Brain microvascular endothelial cell (primary cell): Measurements from ENCODE around the gene COQ2.

Experiments
- DNase-seq: peaks from one replicate; pipeline ENCODE4 v3.0.0-alpha.2; 2020
- H3K27ac ChIP-seq: fragments of 250-450 bp; sonication (Bioruptor Pico); 2 replicates; pipeline ENCODE4 v1.5.1; 2020; ENCODE audit warnings: mild to moderate bottlenecking, moderate library complexity
- H3K27me3 ChIP-seq: fragments of 250-450 bp; sonication (Bioruptor Pico); replicated peaks from 2 replicates; pipeline ENCODE4 v1.5.1; 2020; ENCODE audit warnings: mild to moderate bottlenecking
- H3K36me3 ChIP-seq: fragments of 250-450 bp; sonication (Bioruptor Pico); replicated peaks from 2 replicates; pipeline ENCODE4 v1.5.1; 2020; ENCODE audit warnings: mild to moderate bottlenecking
- H3K4me3 ChIP-seq: 2 replicates; pipeline ENCODE4 v1.5.1; 2011; ENCODE audit warnings: low read depth, mild to moderate bottlenecking, control low read depth, low read length, moderate library complexity
- in situ Hi-C: cut with HindIII; loops from 2 replicates; pipeline ENCODE4 v1.10.0; 2017; ENCODE audit warnings: low sequenced_read_pairs, low pct_ligation_motif_present
- TF ChIP-seq, protein P1 (sequence below): IDR thresholded peaks from 2 replicates; pipeline ENCODE4 v1.5.1; 2011; ENCODE audit warnings: low read depth, mild to moderate bottlenecking, moderate library complexity, low read length, control low read depth, inconsistent platforms; ENCODE audit errors: missing control alignments

The COQ2 gene

DNA sequence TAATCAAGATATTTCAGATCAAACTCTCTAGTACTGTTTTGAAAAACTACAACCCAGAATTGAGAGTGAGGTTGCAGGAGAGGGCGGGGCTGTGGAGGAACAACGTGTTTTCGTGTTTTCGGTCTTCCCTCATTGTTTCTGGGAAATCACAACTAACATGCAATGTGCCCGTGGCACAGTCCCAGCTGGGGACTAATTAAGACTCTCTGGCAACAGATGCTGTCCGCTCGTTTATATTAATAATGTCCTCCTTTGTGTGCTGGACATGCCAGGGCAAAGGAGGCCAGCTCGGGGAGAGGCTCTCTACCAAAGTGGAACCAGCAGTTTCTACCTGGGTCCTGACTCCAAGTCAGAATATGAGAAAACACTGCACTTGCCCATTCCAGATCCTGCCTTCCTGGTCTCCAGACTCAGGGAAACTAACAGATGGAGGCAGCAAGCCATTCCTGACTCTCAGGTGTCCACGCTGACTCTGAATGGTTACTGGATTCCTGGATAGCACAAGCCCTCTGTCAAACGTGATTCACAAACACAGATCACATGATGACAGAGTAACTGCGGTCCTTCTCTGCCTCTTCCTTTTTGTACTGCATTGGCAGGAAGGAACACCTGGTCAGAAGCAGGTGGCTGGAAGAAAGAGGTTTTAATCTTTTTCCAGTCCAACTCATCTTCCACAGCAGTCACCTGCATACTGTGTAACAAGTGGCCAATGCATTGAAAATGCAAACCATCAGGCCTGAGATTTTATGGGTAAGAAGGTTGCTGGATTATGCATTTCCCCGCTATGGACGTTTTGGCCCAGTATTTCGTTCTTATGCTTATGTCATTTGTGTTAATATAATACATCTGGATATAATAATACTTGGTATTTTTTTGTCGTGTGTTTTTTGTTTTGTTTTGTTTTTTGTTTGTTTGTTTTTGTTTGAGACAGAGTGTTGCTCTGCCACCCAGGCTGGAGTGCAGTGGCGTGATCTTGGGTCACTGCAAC lies 65.0 kb downstream of the COQ2 start:
- H3K27ac ChIP-seq: no peak overlapping the region
- H3K36me3 ChIP-seq: no peaks in the 10 kb centered on the region
- DNase-seq: no peak
- H3K4me3 ChIP-seq: no peak overlapping the region
- TF ChIP-seq, protein P1, sequence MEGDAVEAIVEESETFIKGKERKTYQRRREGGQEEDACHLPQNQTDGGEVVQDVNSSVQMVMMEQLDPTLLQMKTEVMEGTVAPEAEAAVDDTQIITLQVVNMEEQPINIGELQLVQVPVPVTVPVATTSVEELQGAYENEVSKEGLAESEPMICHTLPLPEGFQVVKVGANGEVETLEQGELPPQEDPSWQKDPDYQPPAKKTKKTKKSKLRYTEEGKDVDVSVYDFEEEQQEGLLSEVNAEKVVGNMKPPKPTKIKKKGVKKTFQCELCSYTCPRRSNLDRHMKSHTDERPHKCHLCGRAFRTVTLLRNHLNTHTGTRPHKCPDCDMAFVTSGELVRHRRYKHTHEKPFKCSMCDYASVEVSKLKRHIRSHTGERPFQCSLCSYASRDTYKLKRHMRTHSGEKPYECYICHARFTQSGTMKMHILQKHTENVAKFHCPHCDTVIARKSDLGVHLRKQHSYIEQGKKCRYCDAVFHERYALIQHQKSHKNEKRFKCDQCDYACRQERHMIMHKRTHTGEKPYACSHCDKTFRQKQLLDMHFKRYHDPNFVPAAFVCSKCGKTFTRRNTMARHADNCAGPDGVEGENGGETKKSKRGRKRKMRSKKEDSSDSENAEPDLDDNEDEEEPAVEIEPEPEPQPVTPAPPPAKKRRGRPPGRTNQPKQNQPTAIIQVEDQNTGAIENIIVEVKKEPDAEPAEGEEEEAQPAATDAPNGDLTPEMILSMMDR: no peak
- in situ Hi-C loops: no loop called here
- no peaks in the 10 kb centered on the region for H3K27me3 ChIP-seq

DNA sequence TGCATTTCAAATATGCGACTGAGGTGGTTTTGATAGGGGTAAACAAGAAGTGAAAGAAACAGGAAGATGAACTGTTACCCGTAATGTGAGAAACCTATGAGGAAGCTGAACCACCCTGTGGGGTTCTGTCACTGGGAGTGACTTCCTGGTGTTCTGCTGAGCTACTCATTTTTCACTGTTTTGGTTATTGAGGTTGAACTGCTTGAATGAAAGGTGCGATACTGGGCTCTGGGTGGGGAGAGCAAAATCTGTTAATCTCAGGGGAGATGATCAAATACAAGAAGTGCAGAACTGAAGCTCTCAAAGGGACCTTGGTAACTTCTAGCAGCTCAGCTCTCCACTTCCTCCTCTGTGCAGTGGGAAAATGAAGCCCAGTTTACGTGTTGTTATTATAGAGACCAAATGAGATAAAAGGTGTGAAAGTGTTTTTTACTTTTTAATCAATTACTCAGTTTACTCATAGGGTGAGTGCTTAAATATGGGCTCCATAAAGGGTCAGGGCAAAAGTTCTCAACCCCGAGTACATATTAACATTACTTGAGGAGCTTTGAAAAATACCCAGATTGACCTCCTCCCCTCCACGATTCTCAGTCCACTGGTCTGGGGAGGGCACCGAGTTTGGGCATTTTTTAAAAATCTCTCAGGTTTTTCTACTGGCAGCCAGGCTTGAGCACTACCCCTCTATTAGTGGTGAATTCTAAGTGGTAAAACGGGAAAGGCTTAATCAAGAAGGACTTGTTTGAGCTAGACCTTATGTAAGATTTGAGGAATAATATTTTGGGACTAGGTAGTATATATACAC lies 66.7 kb downstream of the COQ2 start:
- in situ Hi-C loops: no loop called here
- DNase-seq: no peak
- Histone ChIP-seq H3K4me3 (no peak overlapping the region), H3K27me3 (no peaks in the 10 kb centered on the region), H3K27ac (no peak overlapping the region), H3K36me3 (no peaks in the 10 kb centered on the region)
- TF ChIP-seq, protein P1: no peak

DNA sequence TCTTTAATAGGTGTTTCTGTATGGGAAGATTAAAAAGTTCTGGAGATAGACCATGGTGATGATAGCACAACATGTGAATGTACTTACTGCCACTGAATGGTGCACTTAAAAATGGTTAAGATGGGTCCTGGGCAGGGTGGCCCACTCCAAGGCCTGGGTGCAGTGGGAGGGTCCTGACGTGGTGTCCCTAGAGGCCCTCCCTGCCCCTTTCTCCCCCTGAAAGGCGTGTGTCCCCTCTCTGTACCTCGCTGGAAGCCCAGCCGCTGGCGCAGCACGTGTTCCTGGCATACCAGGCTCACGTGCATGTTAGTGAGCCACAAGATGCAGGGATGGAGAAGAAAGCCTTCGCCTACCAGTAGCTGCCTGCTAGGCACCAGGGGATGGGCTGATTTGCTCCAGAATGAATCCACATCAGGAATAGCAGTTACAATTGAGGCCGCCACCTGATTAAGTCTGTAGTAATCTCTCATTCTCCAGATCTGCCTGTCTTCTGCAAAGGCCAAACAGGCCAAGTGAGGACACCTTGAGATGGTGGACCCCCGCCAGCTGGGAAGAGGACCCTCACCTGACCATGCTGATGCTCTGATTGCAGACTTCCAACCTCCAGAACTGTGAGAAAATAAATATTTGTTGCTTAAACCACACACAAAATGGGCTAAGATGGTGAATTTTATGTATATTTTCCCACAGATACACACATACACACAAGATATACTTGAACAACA lies 67.5 kb downstream of the COQ2 start:
- TF ChIP-seq, protein P1: no peak
- Histone ChIP-seq H3K36me3 (no peaks in the 10 kb centered on the region), H3K4me3 (no peak overlapping the region), H3K27ac (no peak overlapping the region), H3K27me3 (no peaks in the 10 kb centered on the region)
- DNase-seq: no peak
- in situ Hi-C loops: no loop called here

DNA sequence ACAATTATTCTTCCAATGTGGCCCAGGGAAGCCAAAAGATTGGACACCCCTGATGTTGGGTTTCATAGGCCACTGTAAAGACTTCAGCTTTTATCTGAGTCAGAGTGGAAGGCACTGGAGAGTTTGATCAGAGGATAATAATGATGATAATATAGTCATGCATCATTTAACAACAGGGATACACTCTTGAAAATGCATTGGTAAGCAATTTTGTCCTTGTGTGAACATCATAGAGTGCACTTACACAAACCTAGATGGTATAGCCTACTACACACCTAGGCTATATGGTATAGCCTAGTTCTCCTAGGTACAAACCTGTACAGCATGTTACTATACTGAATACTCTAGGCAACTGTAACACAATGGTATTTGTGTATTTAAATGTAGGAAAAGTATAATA lies 70.5 kb downstream of the COQ2 start:
- Histone ChIP-seq H3K27me3 (no peaks in the 10 kb centered on the region), H3K36me3 (no peaks in the 10 kb centered on the region), H3K4me3 (no peak overlapping the region), H3K27ac (no peak overlapping the region)
- DNase-seq: no peak
- TF ChIP-seq, protein P1: no peak
- in situ Hi-C loops: no loop called here
